GM12801 (cell line): ENCODE data around the gene GNAT1.

Source experiments
- CTCF ChIP-seq: IDR thresholded peaks from one replicate; pipeline ENCODE4 v1.5.1; 2011; ENCODE audit warnings: control low read depth; ENCODE audit not compliant: insufficient read length; ENCODE audit errors: extremely low read depth

Gene GNAT1

DNA sequence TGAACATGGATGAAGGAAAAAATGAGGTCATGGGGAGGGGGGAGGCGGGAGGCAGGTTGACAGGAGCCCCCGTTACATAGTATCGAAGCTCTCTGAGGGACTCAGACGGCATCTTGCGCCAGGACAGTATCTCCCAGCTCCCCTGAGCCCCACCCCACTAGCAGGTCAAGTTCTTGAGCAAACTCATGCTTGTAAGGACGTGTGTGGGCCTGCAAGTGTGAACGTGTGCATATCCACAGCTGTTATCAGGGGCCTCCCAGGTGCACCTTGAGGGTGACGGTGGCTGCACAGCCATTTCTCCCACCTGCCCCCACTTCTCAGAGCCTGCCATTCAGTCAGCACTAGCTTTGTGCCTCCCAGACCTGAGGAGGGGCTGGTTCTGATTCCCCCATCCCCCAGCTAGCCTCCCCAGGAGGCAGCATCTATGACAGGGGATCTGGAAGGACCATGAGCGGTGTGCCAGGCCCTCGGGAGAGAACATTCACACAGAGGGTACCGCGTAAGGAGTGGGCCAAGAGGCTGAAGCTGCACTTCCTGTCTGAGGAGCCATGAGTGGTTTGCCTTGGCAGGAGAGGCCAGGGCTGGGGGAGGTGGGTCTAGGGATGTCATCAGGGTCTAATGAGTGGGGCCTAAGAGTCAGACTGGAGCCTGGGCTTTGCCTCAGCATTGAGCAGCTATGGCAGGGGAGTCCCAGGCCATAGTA, 33.4 kb upstream of the GNAT1 start:
- TF ChIP-seq CTCF = no peak

DNA sequence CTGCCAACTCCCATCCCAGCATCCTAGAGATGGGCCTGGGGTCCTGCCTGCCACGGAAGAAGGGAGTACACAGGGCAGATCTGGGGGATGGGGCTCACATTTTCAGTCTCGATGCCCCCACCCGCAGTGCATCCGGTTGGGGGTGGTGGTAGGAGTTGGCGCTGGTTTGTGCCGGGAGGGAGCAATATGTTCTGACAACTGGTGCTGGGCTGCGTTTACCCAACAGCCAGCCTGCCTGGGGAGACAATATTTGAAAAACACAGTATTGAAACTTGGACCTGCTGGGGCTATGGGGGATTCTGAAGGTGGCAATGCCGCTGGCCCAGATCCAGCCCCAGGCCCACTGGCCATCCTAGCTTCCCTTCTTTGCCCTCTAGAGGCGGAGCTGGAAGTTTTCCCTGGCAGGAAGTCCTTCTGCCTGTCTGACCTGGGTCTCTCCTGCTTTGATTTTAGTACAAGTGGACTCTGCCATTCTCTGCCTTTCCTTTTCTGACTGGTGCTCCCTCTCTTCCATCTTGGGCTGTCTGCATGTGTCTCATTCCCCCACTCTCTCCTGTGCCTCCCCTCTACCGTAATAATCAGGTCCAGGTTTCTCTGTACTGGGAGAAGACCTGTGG, 32.8 kb upstream of the GNAT1 start:
- TF ChIP-seq CTCF = no peak

GRCh38 chr3:50160561-50160983, 30.8 kb upstream of the GNAT1 start:
- TF ChIP-seq CTCF = no peak

DNA sequence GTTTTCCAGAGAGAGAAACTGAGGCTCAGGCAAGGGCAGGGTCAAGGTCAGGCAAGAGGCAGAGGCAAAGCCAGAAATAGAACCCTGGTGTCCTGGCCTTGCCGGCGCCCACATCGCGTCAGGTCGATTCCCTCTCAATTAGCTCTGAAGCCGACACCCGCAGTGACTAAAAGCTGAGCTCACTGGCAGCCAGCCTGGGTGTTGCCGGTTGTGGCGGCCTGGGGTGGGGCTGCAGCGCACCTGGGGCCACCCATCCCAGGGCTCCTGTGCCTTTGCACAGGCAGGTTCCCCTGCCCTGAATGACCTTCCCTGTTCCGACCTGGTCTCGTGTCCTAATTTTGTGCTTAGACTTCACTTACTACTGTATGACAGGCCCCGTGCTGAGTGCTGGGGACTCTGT, 30.1 kb upstream of the GNAT1 start:
- no peak for TF ChIP-seq CTCF

DNA sequence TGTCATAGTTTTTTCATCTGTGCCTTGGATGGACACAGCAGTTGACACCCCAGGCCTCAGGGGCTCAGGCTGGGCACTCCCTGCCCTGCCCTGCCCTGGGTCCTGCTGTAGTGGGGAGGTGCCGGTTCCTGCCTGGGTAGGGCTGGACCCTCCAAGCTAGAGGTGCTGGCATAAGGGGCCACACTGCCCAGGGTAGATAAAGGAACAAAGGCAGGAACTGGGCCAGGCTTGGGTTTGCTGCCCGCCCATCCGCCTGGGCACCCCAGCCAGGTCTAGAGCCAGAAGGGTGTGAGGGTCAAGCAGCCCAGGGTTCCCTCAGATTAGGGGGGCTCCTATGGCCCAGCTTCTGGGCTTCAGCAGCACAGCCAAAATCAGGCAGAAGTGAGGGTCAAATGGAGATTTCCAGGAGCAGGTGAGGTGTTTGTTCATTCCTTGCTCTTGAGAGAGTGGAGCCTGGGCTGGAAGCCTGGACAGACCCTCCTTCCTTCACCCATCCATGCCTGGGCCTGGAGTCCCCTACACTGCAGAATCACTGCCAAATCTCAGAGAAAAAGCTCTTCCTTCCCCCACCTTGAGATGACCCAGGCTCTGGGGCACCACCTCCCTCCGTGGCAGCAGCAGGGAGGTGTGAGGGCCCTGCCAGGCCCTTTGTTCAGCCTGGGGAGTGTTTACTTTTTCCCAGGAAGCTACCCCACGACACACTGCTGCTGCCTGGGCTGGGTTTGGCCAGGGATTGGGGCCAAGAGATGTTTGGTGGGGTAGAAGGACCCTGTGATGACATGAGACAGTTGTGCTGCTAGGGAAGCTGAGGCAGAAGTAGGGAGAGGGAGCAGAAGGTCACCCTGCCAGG, 29.2 kb upstream of the GNAT1 start:
- no peak for TF ChIP-seq CTCF

GRCh38 chr3:50163572-50164455, 27.6 kb upstream of the GNAT1 start:
- TF ChIP-seq CTCF = no peak
